Heart right ventricle (tissue), 16 donors: Measurements from ENCODE around the gene PLB1. TPM values are rescaled to one million over a fixed set of nuclear protein-coding genes. Genes with fewer than 3 reads are reported as not detected.

Source experiments
- ATAC-seq, 8 donors: fragments of 200-7000 bp; cut with Tn5 transposase; one replicate each; pipeline ENCODE4 v1.9.1; 2020; ENCODE audit warnings: mild to moderate bottlenecking in 8 of 8, moderate library complexity in 8 of 8, moderate number of reproducible peaks in 1 of 8
- DNase-seq, 2 donors: peaks; one replicate each; pipeline ENCODE4 v3.0.0-alpha.2; 2020
- H3K27ac ChIP-seq, 10 donors: fragments of 200-600 bp; sonication (generic) in 2 of 10; one replicate each; pipeline versions ENCODE4 v1.5.0 to v1.8.0; 2020 to 2022; ENCODE audit warnings: mild to moderate bottlenecking in 3 of 10
- H3K27me3 ChIP-seq, 7 donors: fragments of 200-600 bp; one replicate each; pipeline ENCODE4 v1.8.0; 2021 to 2022; ENCODE audit warnings: mild to moderate bottlenecking in 2 of 7
- H3K36me3 ChIP-seq, 9 donors: fragments of 200-600 bp; sonication (generic) in 1 of 9; one replicate each; pipeline versions ENCODE4 v1.5.0 to v1.8.0; 2020 to 2022; ENCODE audit warnings: mild to moderate bottlenecking in 2 of 9
- H3K4me1 ChIP-seq, 9 donors: fragments of 200-600 bp; sonication (generic) in 1 of 9; one replicate each; pipeline versions ENCODE4 v1.5.0 to v1.8.0; 2020 to 2022; ENCODE audit warnings: mild to moderate bottlenecking in 4 of 9
- H3K4me3 ChIP-seq, 10 donors: fragments of 200-600 bp; sonication (generic) in 2 of 10; one replicate each; pipeline versions ENCODE4 v1.5.0 to v1.8.0; 2020 to 2022; ENCODE audit warnings: mild to moderate bottlenecking in 7 of 10, moderate library complexity in 2 of 10
- H3K9me3 ChIP-seq, 11 donors: fragments of 200-600 bp in 10 of 11; sonication (generic) in 2 of 11; one replicate each; pipeline versions ENCODE4 v1.5.0 to v1.8.0; 2013 to 2022; ENCODE audit warnings: mild to moderate bottlenecking in 2 of 11, control low read depth in 1 of 11, moderate library complexity in 1 of 11
- WGBS, 2 donors: extraction: QIAGEN DNeasy Blood & Tissue Kit; methylation state at CpG; one replicate each; pipeline ENCODE4 v1.1.7; 2013; ENCODE audit warnings: inconsistent platforms in 1 of 2; 5-methylcytosine and 5-hydroxymethylcytosine counted together
- intact Hi-C, 10 donors: fragments of 100-400 bp; cut with DNase I; formaldehyde crosslinking; loops; one replicate each; pipeline versions ENCODE4 v1.11.1 to v1.14.2; 2022
- polyA plus RNA-seq, 2 donors: library from polyadenylated mRNA; stranded (reverse); fragments of 200-250 nt; gene quantifications; one replicate each; pipeline ENCODE4 v1.2.3, GENCODE V29; 2013
- total RNA-seq, 10 donors: library from RNA; stranded (reverse); fragmentation: NEBNext Ultra II Directional in 3 of 10; extraction: Animal tissue kit (Norgen Biotek cat#: 25700) in 3 of 10; gene quantifications; one replicate each; pipeline versions ENCODE4 v1.2.1 to v1.2.4, GENCODE V29; 2021 to 2023
- TF ChIP-seq, protein P1 (sequence below), 9 donors: fragments of 200-600 bp; sonication (generic) in 2 of 9; IDR thresholded peaks; one replicate each; pipeline versions ENCODE4 v1.5.0 to v1.8.0; 2021 to 2022; ENCODE audit warnings: antibody characterized with exemption in 9 of 9, mild to moderate bottlenecking in 5 of 9, moderate library complexity in 1 of 9
- donor health status: Arrhythmogenic right ventricular cardiomyopathy.
- donor health status: ischemic (EF 13 %, LVEDD 7.1; RV severe dilation, severe dysfunction).
- donor health status: healthy with polysubstance abuse.
- donor health status: DM: no; HTN: yes; CAD: no.
- donor health status: DM: no; HTN: no; CAD: no.
- donor health status: ischemic (EF 25% LVEDD 6.9; RV normal size, moderate dysfunction).
- donor health status: ischemic (EF 25% LVEDD 5.7; RV mildly dilated, moderate dysfunction).
- donor health status: healthy.
- donor health status: DM: yes; HTN: yes; CAD: no.
- donor health status: Ischemic cardiomyopathy.
- donor health status: ischemic (EF 35%, LVEDD 5.7; RV mildly dilated, moderate dysfunction).
- donor health status: nonischemic (EF 11% LVEDD 7.7; RV severe dilation, severe dysfunction).
- donor health status: DM: yes; HTN: yes; CAD: no.
- donor health status: PGD.
- donor health status: ischemic (EF 29% LVEDD 5.4; RV normal size, mild dysfunction).
- donor health status: nonischemic (EF 23%, LVEDD 6.1; RV moderate dilation, normal function).

The PLB1 gene
- total and polyA plus RNA-seq, 12 donors = 0.34 to 6.1 (median 1.4) TPM

DNA sequence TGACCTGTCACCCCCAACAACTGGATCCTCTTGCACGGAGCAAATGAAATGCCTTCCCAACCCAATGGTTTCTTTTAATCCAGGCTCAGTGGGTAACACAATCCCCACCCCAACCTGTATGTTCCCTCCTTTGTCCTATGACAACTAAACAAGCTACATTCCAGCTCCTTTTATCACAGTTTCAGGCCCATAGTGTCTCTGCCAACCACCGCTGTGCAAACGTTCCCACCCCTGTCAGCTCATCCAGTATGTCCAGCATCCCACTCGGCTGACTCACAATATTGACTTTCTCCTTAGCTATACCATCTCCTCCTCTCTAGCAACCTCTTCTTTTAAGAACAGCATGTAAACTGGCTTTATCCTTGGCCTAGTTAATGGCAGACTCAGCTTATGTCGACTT, 137.9 kb downstream of the PLB1 start:
- H3K36me3 ChIP-seq = no peaks in the 10 kb centered on the region
- H3K4me3 ChIP-seq = no peak overlapping the region
- no peaks in the 10 kb centered on the region for H3K27me3 ChIP-seq
- H3K9me3 ChIP-seq = no peaks in the 10 kb centered on the region
- H3K4me1 ChIP-seq = peaks cover 3 to 52% (median 36%) of the 10 kb centered on the region in 9 donors
- no peak for DNase-seq
- TF ChIP-seq, protein P1, sequence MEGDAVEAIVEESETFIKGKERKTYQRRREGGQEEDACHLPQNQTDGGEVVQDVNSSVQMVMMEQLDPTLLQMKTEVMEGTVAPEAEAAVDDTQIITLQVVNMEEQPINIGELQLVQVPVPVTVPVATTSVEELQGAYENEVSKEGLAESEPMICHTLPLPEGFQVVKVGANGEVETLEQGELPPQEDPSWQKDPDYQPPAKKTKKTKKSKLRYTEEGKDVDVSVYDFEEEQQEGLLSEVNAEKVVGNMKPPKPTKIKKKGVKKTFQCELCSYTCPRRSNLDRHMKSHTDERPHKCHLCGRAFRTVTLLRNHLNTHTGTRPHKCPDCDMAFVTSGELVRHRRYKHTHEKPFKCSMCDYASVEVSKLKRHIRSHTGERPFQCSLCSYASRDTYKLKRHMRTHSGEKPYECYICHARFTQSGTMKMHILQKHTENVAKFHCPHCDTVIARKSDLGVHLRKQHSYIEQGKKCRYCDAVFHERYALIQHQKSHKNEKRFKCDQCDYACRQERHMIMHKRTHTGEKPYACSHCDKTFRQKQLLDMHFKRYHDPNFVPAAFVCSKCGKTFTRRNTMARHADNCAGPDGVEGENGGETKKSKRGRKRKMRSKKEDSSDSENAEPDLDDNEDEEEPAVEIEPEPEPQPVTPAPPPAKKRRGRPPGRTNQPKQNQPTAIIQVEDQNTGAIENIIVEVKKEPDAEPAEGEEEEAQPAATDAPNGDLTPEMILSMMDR (IDR thresholded peaks at IDR 0.05) = no peak
- intact Hi-C loops = no loop called here
- H3K27ac ChIP-seq = peak overlapping the region in 4 of 10 donors; percentile 78 to 91 (median 86)
- 74 to 81% methylated on average over 5 of the region's 5 CpGs for WGBS, 2 donors
- no peak for ATAC-seq

DNA sequence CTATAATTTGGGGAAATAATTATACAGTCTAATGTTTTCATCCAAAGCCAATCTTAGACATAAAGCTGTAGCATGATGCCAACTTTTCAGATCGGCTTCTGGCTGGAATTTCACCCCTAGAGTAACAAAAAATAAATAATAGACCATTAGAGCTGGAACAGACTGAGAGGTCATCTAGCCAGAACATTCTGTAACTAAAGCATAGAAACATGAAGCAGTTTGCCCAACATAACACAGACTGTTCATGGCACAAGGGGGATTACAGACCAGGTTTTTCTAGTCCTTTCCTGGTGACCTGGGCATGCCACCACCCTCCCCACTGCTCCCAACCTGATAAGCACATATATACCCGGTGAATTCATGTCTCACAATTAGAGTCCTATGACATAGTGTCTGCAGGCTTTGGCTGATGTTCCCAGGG, 139.3 kb downstream of the PLB1 start:
- peak overlapping the region in 9 of 10 donors; percentile 38 to 91 (median 78) for H3K27ac ChIP-seq
- 24 to 31% methylated on average over 2 of the region's 2 CpGs for WGBS, 2 donors
- DNase-seq = peak in 1 of 2 donors; percentile 44

GRCh38 chr2:28636491-28636890, 140.6 kb downstream of the PLB1 start:
- no peaks in the 10 kb centered on the region for H3K36me3 ChIP-seq
- intact Hi-C loops = no loop called here
- H3K4me3 ChIP-seq = no peak overlapping the region
- no peak for ATAC-seq
- DNase-seq = no peak
- TF ChIP-seq, protein P1 (IDR thresholded peaks at IDR 0.05) = no peak
- peaks cover 3 to 42% (median 33%) of the 10 kb centered on the region in 9 donors for H3K4me1 ChIP-seq
- H3K9me3 ChIP-seq = no peaks in the 10 kb centered on the region
- no peaks in the 10 kb centered on the region for H3K27me3 ChIP-seq
- peak overlapping the region in 7 of 10 donors; percentile 66 to 91 (median 82) for H3K27ac ChIP-seq
- WGBS, 2 donors = 94 to 97% methylated on average over 2 of the region's 2 CpGs

More for the DNA sequence above, 139.3 kb downstream of the PLB1 start:
- peak; percentile 66 to 94 (median 82) for ATAC-seq
- intact Hi-C loops = no loop called here
- TF ChIP-seq, protein P1 (IDR thresholded peaks at IDR 0.05) = peak in 1 of 9 donors; percentile 5
- no peaks in the 10 kb centered on the region for H3K27me3 ChIP-seq
- H3K4me1 ChIP-seq = peaks cover 3 to 42% (median 33%) of the 10 kb centered on the region in 9 donors
- H3K4me3 ChIP-seq = no peak overlapping the region
- H3K36me3 ChIP-seq = no peaks in the 10 kb centered on the region
- H3K9me3 ChIP-seq = no peaks in the 10 kb centered on the region

DNA sequence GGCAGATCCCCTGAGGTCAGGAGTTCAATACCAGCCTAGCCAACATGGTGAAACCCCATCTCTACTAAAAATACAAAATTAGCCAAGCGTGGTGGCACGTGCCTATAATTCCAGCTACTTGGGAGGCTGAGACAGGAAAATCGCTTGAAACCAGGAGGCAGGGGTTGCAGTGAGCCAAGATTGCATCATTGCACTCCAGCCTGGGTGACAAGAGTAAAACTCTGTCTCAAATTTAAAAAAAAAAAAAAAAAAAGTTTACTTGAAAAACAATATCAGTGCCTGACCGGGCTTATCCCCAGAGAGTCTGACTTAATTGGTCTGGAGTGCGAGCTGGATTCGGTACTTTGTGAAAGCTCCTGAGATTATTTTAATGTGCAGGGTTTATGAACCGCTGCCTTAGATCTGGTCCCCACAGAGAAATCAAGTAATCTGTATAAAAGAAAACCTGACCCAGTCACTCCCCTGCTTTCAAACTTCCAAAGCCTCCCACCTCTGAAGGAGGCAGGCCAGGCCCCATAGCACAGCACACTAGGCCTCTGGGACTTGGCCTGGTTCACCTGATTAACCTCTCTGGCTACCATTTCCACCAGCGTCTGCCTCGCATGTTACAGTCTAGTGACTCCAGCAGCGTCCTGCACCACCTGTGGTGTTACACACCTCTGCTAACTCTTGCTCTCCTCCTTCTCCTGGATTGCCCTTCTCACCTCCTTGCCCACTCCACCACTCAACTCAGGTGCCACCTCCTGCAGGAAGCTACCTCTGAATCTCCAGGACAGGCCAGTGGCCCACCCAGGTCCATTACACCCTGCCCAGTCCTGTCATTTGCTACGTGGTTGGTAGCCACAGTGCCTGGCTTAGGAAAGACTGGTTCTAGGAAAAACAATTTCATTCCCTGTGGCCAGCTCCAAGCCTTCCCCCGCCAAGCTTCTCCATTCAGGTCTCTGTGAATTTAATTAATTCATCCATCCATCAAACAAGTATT, 141.5 kb downstream of the PLB1 start:
- 84% methylated on average over 12 of the region's 12 CpGs for WGBS, 2 donors
- ATAC-seq (peak in 5 of 8 donors; percentile 4 to 36 (median 7)), DNase-seq (no peak)
- TF ChIP-seq, protein P1 (IDR thresholded peaks at IDR 0.05) = no peak
- Histone ChIP-seq H3K4me1 (peaks cover 3 to 42% (median 33%) of the 10 kb centered on the region in 9 donors), H3K9me3 (no peaks in the 10 kb centered on the region), H3K4me3 (no peak overlapping the region), H3K27ac (peak overlapping the region in 5 of 10 donors; percentile 74 to 91 (median 82)), H3K27me3 (no peaks in the 10 kb centered on the region), H3K36me3 (no peaks in the 10 kb centered on the region)
- intact Hi-C loops = no loop called here
